ENCODE results near the gene ZBTB44. TPM values are rescaled to one million over a fixed set of nuclear protein-coding genes. Genes with fewer than 3 reads are reported as not detected.
"Not testable (repeated sequence)": the region's sequence is repeated elsewhere in the genome, so short reads cannot be mapped to it uniquely, and the experiment has no call there.

Gene ZBTB44
- total RNA-seq, 1 donor from 2014 or later = 43.6 TPM

DNA sequence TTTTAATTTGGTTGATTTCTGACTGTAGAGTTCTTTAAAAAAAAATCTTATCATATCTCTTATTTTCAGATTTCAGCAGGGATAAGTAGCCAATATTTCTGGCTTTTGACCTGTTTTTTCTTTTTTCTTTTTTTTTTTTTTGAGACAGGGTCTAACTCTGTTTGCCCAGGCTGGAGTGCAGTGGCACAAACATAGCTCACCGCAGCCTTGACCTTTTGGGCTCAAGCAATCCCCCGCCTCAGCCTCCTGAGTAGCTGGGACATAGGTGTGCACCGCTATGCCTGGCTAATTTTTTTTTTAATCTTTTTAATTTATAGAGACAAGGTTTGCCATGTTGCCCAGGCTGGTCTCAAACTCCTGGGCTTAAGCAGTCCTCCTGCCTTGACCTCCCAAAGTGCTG is 23.9 kb upstream of the ZBTB44 start:
- Mint-ChIP-seq H3K27ac (no peak overlapping the region), H3K4me3 (no peak overlapping the region), H3K36me3 (peaks cover 1% of the 10 kb centered on the region), H3K4me1 (peaks cover 3% of the 10 kb centered on the region), H3K9me3 (peaks cover 4% of the 10 kb centered on the region), H3K27me3 (ENCODE audit: insufficient read depth, low read depth) (no peaks in the 10 kb centered on the region)
- Histone ChIP-seq H3F3A (ENCODE audit: low read depth) (no peaks in the 10 kb centered on the region), H3K4me3 (no peak overlapping the region), H3K9ac (no peak overlapping the region), H3K27me3 (no peaks in the 10 kb centered on the region), H3K27ac (no peak overlapping the region), H2AFZ (replicated peaks) (no peak overlapping the region), H3K79me2 (ENCODE audit: low read depth) (no peaks in the 10 kb centered on the region), H3K4me2 (no peak overlapping the region), H3K9me3 (ENCODE audit: low read depth) (no peaks in the 10 kb centered on the region), H4K20me1 (ENCODE audit: low read depth) (no peaks in the 10 kb centered on the region), H3K4me1 (no peaks in the 10 kb centered on the region), H3K36me3 (no peaks in the 10 kb centered on the region)
- no peak for DNase-seq (ENCODE audit: low spot score)
- TF ChIP-seq EZH2phosphoT487 (IDR thresholded peaks at IDR 0.05) (no peak), EZH2 (IDR thresholded peaks at IDR 0.05) (no peak)
- TF ChIP-seq, protein P1, sequence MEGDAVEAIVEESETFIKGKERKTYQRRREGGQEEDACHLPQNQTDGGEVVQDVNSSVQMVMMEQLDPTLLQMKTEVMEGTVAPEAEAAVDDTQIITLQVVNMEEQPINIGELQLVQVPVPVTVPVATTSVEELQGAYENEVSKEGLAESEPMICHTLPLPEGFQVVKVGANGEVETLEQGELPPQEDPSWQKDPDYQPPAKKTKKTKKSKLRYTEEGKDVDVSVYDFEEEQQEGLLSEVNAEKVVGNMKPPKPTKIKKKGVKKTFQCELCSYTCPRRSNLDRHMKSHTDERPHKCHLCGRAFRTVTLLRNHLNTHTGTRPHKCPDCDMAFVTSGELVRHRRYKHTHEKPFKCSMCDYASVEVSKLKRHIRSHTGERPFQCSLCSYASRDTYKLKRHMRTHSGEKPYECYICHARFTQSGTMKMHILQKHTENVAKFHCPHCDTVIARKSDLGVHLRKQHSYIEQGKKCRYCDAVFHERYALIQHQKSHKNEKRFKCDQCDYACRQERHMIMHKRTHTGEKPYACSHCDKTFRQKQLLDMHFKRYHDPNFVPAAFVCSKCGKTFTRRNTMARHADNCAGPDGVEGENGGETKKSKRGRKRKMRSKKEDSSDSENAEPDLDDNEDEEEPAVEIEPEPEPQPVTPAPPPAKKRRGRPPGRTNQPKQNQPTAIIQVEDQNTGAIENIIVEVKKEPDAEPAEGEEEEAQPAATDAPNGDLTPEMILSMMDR (IDR thresholded peaks at IDR 0.05) = no peak

DNA sequence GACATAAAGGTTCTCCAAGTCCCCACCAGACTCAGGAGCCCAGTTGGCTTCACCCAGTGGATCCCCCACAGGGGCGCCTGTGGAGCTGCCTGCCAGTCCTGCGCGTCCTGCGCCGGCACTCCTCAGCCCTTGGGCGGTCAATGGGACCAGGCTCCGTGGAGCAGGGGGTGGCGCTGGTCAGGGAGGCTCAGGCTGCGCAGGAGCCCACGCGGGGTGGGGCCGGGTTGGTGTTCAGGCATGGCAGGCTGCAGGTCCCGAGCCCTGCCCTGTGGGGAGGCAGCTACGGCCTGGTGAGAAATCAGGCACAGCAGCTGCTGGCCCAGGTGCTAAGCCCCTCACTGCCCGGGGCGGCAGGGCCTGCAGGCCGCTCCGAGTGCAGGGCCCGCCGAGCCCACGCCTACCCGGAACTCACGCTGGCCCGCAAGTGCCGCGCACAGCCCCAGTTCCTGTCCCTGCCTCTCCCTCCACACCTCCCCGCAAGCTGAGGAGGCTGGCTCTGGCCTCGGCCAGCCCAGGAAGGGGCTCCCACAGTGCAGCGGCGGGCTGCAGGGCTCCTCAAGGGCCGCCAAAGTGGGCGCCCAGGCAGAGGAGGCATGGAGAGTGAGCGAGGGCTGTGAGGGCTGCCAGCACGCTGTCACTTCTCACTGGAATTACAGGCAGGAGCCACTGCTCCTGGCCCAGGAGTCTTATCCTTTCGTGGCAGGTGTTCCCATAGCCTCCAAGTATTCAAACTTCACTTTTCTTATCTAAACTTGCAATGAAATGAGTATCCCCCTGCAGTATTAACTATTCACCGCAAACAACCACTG is 22.8 kb upstream of the ZBTB44 start:
- Histone ChIP-seq H4K20me1 (ENCODE audit: low read depth) (no peaks in the 10 kb centered on the region), H3K79me2 (ENCODE audit: low read depth) (no peaks in the 10 kb centered on the region), H3K4me2 (no peak overlapping the region), H3K27ac (no peak overlapping the region), H3K4me1 (no peaks in the 10 kb centered on the region), H3F3A (ENCODE audit: low read depth) (no peaks in the 10 kb centered on the region), H3K9ac (no peak overlapping the region), H3K27me3 (no peaks in the 10 kb centered on the region), H3K9me3 (ENCODE audit: low read depth) (no peaks in the 10 kb centered on the region), H3K36me3 (no peaks in the 10 kb centered on the region), H2AFZ (replicated peaks) (no peak overlapping the region), H3K4me3 (no peak overlapping the region)
- Mint-ChIP-seq H3K9me3 (peaks cover 4% of the 10 kb centered on the region), H3K27me3 (ENCODE audit: insufficient read depth, low read depth) (no peaks in the 10 kb centered on the region), H3K4me1 (peaks cover 3% of the 10 kb centered on the region), H3K27ac (no peak overlapping the region), H3K4me3 (no peak overlapping the region), H3K36me3 (peaks cover 1% of the 10 kb centered on the region)
- no peak for DNase-seq (ENCODE audit: low spot score)
- TF ChIP-seq, protein P1 (IDR thresholded peaks at IDR 0.05) = no peak
- TF ChIP-seq EZH2 (IDR thresholded peaks at IDR 0.05) (no peak), EZH2phosphoT487 (IDR thresholded peaks at IDR 0.05) (no peak)

DNA sequence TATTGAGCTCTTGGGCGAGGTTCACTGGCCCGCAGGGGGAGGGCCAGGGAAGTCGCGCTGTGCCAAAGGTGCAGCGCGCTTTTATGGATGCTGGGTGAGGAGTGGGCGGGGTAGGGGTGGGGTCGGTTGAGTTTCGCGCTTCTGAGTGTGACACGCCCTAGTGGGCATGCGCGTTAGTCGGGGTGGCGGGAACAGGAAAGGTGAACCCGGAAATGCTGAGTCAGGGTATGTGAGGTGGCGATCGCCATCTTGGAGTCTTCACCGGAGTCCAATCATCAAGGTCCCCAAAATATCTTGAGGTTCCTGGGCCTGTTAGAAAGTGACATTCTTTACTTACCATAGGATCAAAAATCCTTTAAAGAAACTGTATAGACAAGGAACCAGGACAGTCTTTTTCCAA is 16.7 kb upstream of the ZBTB44 start:
- H3K4me3 Mint-ChIP-seq; H3K36me3 Mint-ChIP-seq; H3K9me3 Mint-ChIP-seq; H3K27me3 ChIP-seq; H3F3A ChIP-seq (ENCODE audit: low read depth); H3K36me3 ChIP-seq; H3K4me3 ChIP-seq; H3K4me1 Mint-ChIP-seq; H3K27ac Mint-ChIP-seq; H3K79me2 ChIP-seq (ENCODE audit: low read depth); H2AFZ ChIP-seq (replicated peaks); H4K20me1 ChIP-seq (ENCODE audit: low read depth); H3K27me3 Mint-ChIP-seq (ENCODE audit: insufficient read depth, low read depth); DNase-seq (ENCODE audit: low spot score); H3K4me1 ChIP-seq; H3K9me3 ChIP-seq (ENCODE audit: low read depth); H3K27ac ChIP-seq; H3K4me2 ChIP-seq; H3K9ac ChIP-seq: not testable (repeated sequence)

DNA sequence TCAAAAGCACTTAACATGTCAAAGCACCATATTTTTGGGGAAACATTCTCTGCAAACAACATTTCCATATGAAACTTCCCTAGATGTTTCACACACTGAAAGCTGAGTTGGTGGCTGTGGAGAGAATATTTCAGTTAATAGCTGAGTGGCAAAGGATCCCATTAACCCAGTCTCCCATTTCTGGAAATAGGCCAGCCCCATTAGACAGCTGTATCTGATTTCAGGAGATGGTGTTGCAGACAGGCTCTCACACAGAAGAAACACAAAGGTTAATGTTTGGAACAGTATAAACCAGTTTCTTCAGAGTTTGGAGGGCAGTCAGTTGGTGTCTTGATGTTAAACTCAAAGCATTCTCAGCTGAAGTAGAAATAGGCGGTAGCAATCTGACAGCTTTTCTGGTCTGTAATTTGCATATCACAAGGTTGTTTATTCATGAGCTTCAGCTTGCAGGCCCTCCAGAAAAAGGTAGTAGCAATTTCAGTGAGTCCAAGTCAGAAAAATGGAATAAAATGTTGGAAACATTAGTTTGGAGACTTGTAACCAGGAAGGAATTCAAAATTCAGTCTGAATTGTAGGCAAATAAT is 15.5 kb upstream of the ZBTB44 start:
- H3K9me3 Mint-ChIP-seq = no peaks in the 10 kb centered on the region
- H3K36me3 Mint-ChIP-seq = no peaks in the 10 kb centered on the region
- no peak overlapping the region for H3K9ac ChIP-seq
- H3K4me1 Mint-ChIP-seq = no peaks in the 10 kb centered on the region
- no peaks in the 10 kb centered on the region for H3K27me3 ChIP-seq
- no peaks in the 10 kb centered on the region for H4K20me1 ChIP-seq (ENCODE audit: low read depth)
- TF ChIP-seq EZH2 (IDR thresholded peaks at IDR 0.05) = no peak
- TF ChIP-seq, protein P1 (IDR thresholded peaks at IDR 0.05) = no peak
- no peak for TF ChIP-seq EZH2phosphoT487 (IDR thresholded peaks at IDR 0.05)
- no peak overlapping the region for H3K4me2 ChIP-seq
- H3K27ac ChIP-seq = no peak overlapping the region
- H3K36me3 ChIP-seq = no peaks in the 10 kb centered on the region
- no peaks in the 10 kb centered on the region for H3F3A ChIP-seq (ENCODE audit: low read depth)
- H3K4me1 ChIP-seq = no peaks in the 10 kb centered on the region
- H3K4me3 ChIP-seq = no peak overlapping the region
- no peaks in the 10 kb centered on the region for H3K79me2 ChIP-seq (ENCODE audit: low read depth)
- H2AFZ ChIP-seq (replicated peaks) = no peak overlapping the region
- no peaks in the 10 kb centered on the region for H3K9me3 ChIP-seq (ENCODE audit: low read depth)
- DNase-seq (ENCODE audit: low spot score) = no peak
- no peak overlapping the region for H3K27ac Mint-ChIP-seq
- no peak overlapping the region for H3K4me3 Mint-ChIP-seq
- H3K27me3 Mint-ChIP-seq (ENCODE audit: insufficient read depth, low read depth) = no peaks in the 10 kb centered on the region

Measured in neural progenitor cell (in vitro differentiated cells).